Neuronal stem cell (in vitro differentiated cells): ENCODE data around the gene MGAT5B.

Source experiments
- DNase-seq: peaks from one replicate; pipeline ENCODE4 v3.0.0-alpha.2; 2013; ENCODE audit warnings: low spot score
- H2AFZ ChIP-seq: one replicate; pipeline ENCODE4 v1.6.1; 2013; ENCODE audit warnings: mild to moderate bottlenecking, low read length, inconsistent platforms
- H2AK5ac ChIP-seq: 2 replicates; pipeline ENCODE4 v1.6.1; 2013; ENCODE audit warnings: low read depth, mild to moderate bottlenecking, inconsistent platforms, low read length, moderate library complexity, mixed read lengths
- H2BK120ac ChIP-seq: 2 replicates; pipeline ENCODE4 v1.6.1; 2013; ENCODE audit warnings: low read depth, mild to moderate bottlenecking, inconsistent platforms, low read length, moderate library complexity, mixed read lengths
- H2BK12ac ChIP-seq: one replicate; pipeline ENCODE4 v1.6.1; 2013; ENCODE audit warnings: low read length, inconsistent platforms
- H2BK15ac ChIP-seq: 2 replicates; pipeline ENCODE4 v1.6.1; 2013; ENCODE audit warnings: mild to moderate bottlenecking, low read length, inconsistent platforms, mixed read lengths
- H2BK5ac ChIP-seq: one replicate; pipeline ENCODE4 v1.6.1; 2013; ENCODE audit warnings: inconsistent platforms, mild to moderate bottlenecking, low read length, moderate library complexity
- H3K14ac ChIP-seq: one replicate; pipeline ENCODE4 v1.6.1; 2013; ENCODE audit warnings: low read length, inconsistent platforms
- H3K18ac ChIP-seq: 2 replicates; pipeline ENCODE4 v1.6.1; 2013; ENCODE audit warnings: low read length, inconsistent platforms
- H3K23ac ChIP-seq: 2 replicates; pipeline ENCODE4 v1.6.1; 2013; ENCODE audit warnings: low read depth, mild to moderate bottlenecking, mixed read lengths, low read length, inconsistent platforms; ENCODE audit not compliant: poor library complexity
- H3K27ac ChIP-seq: replicated peaks from 3 replicates; pipeline ENCODE4 v1.5.1; 2013; ENCODE audit warnings: low read length, inconsistent platforms
- H3K27me3 ChIP-seq, 3 experiments: 2 replicates each; pipeline ENCODE4 v1.6.1; 2013; ENCODE audit warnings: low read length in 3 of 3, mild to moderate bottlenecking in 2 of 3, inconsistent platforms in 1 of 3, low read depth in 1 of 3, mixed read lengths in 1 of 3, moderate library complexity in 1 of 3; ENCODE audit not compliant: control insufficient read depth in 3 of 3, insufficient read depth in 3 of 3
- H3K36me3 ChIP-seq, 2 donors: replicated peaks in 1 of 2; 2 replicates each; pipeline ENCODE4 v1.6.1; 2013; ENCODE audit warnings: low read length in 2 of 2; ENCODE audit not compliant: control insufficient read depth in 2 of 2, insufficient read depth in 2 of 2
- H3K4ac ChIP-seq: 2 replicates; pipeline ENCODE4 v1.6.1; 2013; ENCODE audit warnings: inconsistent platforms, mild to moderate bottlenecking, low read length, moderate library complexity
- H3K4me1 ChIP-seq, 2 donors: 1 replicate in 1 of 2; 2 replicates in 1 of 2; pipeline ENCODE4 v1.6.1; 2013; ENCODE audit warnings: low read length in 2 of 2, low read depth in 1 of 2; ENCODE audit not compliant: control insufficient read depth in 2 of 2, insufficient read depth in 1 of 2
- H3K4me2 ChIP-seq: one replicate; pipeline ENCODE4 v1.6.1; 2013; ENCODE audit warnings: mild to moderate bottlenecking, low read length, inconsistent platforms; ENCODE audit not compliant: insufficient read depth, poor library complexity, severe bottlenecking
- H3K4me3 ChIP-seq, 2 donors: 2 replicates each; pipeline ENCODE4 v1.5.1; 2013; ENCODE audit warnings: low read length in 2 of 2, mild to moderate bottlenecking in 2 of 2, inconsistent platforms in 1 of 2, moderate library complexity in 1 of 2
- H3K79me1 ChIP-seq: one replicate; pipeline ENCODE4 v1.6.1; 2013; ENCODE audit warnings: low read depth, mild to moderate bottlenecking, inconsistent platforms, low read length, moderate library complexity
- H3K9ac ChIP-seq: one replicate; pipeline ENCODE4 v1.6.1; 2013; ENCODE audit warnings: mild to moderate bottlenecking, low read depth, low read length, inconsistent platforms; ENCODE audit not compliant: poor library complexity
- H3K9me3 ChIP-seq, 2 donors: replicated peaks in 1 of 2; 2 replicates each; pipeline versions ENCODE3 to v1.6.1; 2013; ENCODE audit warnings: low read length in 2 of 2, mild to moderate bottlenecking in 2 of 2, inconsistent platforms in 1 of 2, low read depth in 1 of 2, mixed read lengths in 1 of 2, moderate library complexity in 1 of 2; ENCODE audit not compliant: control insufficient read depth in 2 of 2, insufficient read depth in 1 of 2
- H4K8ac ChIP-seq: one replicate; pipeline ENCODE4 v1.6.1; 2013; ENCODE audit warnings: low read depth, mild to moderate bottlenecking, inconsistent platforms, low read length, moderate library complexity
- H4K91ac ChIP-seq: one replicate; pipeline ENCODE4 v1.6.1; 2013; ENCODE audit warnings: low read length, low read depth, mild to moderate bottlenecking, inconsistent platforms; ENCODE audit not compliant: poor library complexity
- WGBS, 2 donors: extraction: QIAGEN DNeasy Blood & Tissue Kit; methylation state at CpG; one replicate each; pipeline ENCODE4 v1.1.7; 2013; ENCODE audit warnings: missing lambda C conversion rate in 2 of 2, mixed read lengths in 1 of 2; ENCODE audit not compliant: insufficient read length in 2 of 2, insufficient replicate concordance in 1 of 2; ENCODE audit errors: extremely low coverage in 2 of 2; 5-methylcytosine and 5-hydroxymethylcytosine counted together

Gene MGAT5B

DNA sequence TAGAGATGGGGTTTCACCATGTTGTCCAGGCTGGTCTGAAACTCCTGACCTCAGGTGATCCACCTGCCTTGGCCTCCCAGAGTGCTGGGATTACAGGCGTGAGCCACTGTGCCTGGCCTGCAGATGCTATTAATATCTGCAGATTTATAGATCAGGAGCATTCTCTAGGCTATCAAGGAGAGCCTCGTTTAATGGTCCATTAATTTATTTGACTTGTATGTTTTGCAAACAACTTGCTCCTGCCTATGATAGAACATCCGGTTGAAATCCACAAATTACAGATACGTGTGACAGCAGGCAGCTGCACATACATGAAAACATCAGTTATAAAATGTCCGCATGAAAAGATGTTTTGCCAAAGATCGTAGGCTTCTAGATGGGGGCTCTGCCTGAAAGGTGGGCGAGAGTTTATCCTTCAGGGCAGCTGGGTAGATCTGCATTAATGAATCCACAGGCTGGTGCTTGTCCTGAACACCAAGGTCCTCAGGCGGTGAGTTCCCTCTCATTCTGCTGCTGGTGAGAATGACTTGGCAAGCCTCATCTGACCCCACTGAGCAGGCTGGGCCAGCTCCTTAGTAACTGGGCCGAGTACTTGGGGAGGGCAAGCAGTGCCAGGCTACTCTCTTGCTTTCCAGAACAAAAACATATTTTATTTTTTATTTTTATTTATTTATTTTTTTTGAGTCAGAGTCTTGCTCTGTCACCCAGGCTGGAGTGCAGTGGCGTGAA lies 37.1 kb upstream of the MGAT5B start:
- no peak for DNase-seq
- H3K4me1 ChIP-seq, result peaks cover 2 to 5% of the 10 kb centered on the region in 2 donors
- H3K4ac ChIP-seq, result no peak overlapping the region
- no CpG with 5 or more reads among the region's 10 CpGs for WGBS, 2 donors
- H2BK5ac ChIP-seq, result no peak overlapping the region
- H3K14ac ChIP-seq, result no peak overlapping the region
- no peak overlapping the region for H3K27ac ChIP-seq
- no peak overlapping the region for H2AFZ ChIP-seq
- H4K8ac ChIP-seq, result no peak overlapping the region
- no peaks in the 10 kb centered on the region for H3K36me3 ChIP-seq
- H4K91ac ChIP-seq, result no peak overlapping the region
- no peak overlapping the region for H2BK15ac ChIP-seq
- H2BK120ac ChIP-seq, result no peak overlapping the region
- H2BK12ac ChIP-seq, result no peak overlapping the region
- peaks cover 0 to 6% (median 0%) of the 10 kb centered on the region in 3 experiments for H3K27me3 ChIP-seq
- H3K23ac ChIP-seq, result no peak overlapping the region
- no peaks in the 10 kb centered on the region for H3K79me1 ChIP-seq
- H3K4me2 ChIP-seq, result no peak overlapping the region
- peak overlapping the region; percentile 64 for H3K18ac ChIP-seq
- no peak overlapping the region for H3K4me3 ChIP-seq
- H2AK5ac ChIP-seq, result no peak overlapping the region
- no peaks in the 10 kb centered on the region for H3K9me3 ChIP-seq
- no peak overlapping the region for H3K9ac ChIP-seq

DNA sequence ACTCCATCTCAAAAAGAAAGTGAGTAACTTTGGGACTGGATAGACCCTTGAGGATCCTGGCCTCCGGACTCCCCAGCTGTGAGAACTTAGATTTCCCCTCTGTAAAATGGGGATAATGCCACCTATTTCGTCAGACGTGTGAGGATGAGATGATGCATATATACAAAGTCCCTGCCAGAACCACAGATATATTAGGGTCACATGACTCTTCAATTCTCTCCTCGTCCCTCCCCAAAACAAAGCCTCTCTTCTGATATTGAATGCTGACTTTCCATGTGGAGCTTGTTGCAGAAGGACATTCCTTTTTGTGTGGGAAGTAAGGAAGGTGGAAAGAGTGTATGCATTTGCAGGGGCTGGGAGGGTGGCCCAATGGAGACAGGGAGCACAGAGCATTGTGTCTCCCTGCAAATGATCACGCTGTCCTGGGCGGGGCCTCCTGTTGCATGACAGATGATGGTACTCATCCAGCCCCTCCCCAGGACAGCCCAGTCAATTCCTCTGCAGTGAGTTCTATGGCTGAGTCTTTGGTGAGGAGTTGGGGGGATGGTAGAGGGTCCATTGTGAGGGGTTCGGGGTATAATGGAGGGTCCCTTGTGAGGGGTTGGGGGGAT lies 35.1 kb upstream of the MGAT5B start:
- Histone ChIP-seq H4K91ac (no peak overlapping the region), H3K9ac (no peak overlapping the region), H2BK15ac (no peak overlapping the region), H3K18ac (no peak overlapping the region), H3K14ac (no peak overlapping the region), H3K23ac (no peak overlapping the region), H3K27me3 (peaks cover 0 to 6% (median 0%) of the 10 kb centered on the region in 3 experiments), H3K9me3 (no peaks in the 10 kb centered on the region), H3K27ac (no peak overlapping the region), H4K8ac (no peak overlapping the region), H2BK120ac (no peak overlapping the region), H2AK5ac (no peak overlapping the region), H2BK12ac (no peak overlapping the region), H3K36me3 (no peaks in the 10 kb centered on the region), H3K4me2 (no peak overlapping the region), H2AFZ (no peak overlapping the region), H2BK5ac (no peak overlapping the region), H3K4me1 (peaks cover 2 to 3% of the 10 kb centered on the region in 2 donors), H3K4me3 (no peak overlapping the region), H3K4ac (no peak overlapping the region), H3K79me1 (no peaks in the 10 kb centered on the region)
- no CpG with 5 or more reads among the region's 7 CpGs for WGBS, 2 donors
- no peak for DNase-seq

DNA sequence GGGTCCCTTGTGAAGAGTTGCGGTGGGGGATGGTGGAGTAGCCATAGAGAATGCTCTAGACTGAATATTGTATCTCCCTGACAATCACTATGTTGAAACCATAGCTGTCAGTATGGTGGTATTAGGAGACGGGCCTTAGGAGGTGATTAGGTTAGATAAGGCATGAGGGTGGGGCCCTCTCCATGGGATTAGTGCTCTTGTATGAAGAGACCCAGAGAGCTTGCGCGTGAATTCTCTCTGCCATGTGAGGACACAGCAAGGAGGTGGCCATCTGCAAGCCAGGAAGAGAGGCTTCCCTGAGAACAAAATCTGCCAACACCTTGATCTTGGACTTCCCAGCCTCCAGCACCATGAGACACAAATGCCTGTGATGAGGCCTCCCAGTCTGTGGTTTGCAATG lies 34.5 kb upstream of the MGAT5B start:
- peaks cover 0 to 6% (median 0%) of the 10 kb centered on the region in 3 experiments for H3K27me3 ChIP-seq
- no peak overlapping the region for H2BK12ac ChIP-seq
- H3K9me3 ChIP-seq, result no peaks in the 10 kb centered on the region
- peaks cover 2 to 3% of the 10 kb centered on the region in 2 donors for H3K4me1 ChIP-seq
- H3K4me3 ChIP-seq, result no peak overlapping the region
- no peak overlapping the region for H2AFZ ChIP-seq
- no peak overlapping the region for H3K4me2 ChIP-seq
- no peak overlapping the region for H3K4ac ChIP-seq
- H3K14ac ChIP-seq, result no peak overlapping the region
- no peak overlapping the region for H3K18ac ChIP-seq
- no peak overlapping the region for H3K27ac ChIP-seq
- H2BK15ac ChIP-seq, result no peak overlapping the region
- H4K91ac ChIP-seq, result no peak overlapping the region
- no peaks in the 10 kb centered on the region for H3K79me1 ChIP-seq
- WGBS, 2 donors, result no CpG with 5 or more reads among the region's 4 CpGs
- DNase-seq, result no peak
- no peak overlapping the region for H2BK5ac ChIP-seq
- H3K9ac ChIP-seq, result no peak overlapping the region
- H2AK5ac ChIP-seq, result no peak overlapping the region
- H3K36me3 ChIP-seq, result no peaks in the 10 kb centered on the region
- no peak overlapping the region for H3K23ac ChIP-seq
- H2BK120ac ChIP-seq, result no peak overlapping the region
- no peak overlapping the region for H4K8ac ChIP-seq

DNA sequence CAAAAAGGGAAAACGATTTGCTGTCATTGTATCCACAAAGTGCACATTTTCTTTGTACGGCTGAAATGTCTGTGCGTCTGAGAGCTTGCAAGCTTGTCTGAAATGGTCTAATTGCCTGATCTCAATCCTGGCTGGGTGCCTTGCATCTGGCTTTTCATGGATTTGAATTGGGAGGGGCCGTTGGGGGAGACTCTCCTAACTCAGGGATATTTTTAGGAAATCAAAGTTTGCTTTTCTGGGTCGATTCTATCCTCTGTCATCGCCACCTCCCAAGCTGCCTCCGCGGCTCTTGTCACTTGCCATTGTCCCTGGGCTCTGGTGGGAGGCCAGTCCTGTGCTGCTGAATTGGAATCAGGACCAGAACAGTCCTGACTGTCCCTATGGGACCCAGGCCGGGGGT lies 33.3 kb upstream of the MGAT5B start:
- Histone ChIP-seq H2BK12ac (no peak overlapping the region), H2BK5ac (no peak overlapping the region), H3K14ac (no peak overlapping the region), H3K4me2 (no peak overlapping the region), H3K4me3 (no peak overlapping the region), H3K9me3 (no peaks in the 10 kb centered on the region), H3K4ac (no peak overlapping the region), H2AK5ac (no peak overlapping the region), H3K36me3 (no peaks in the 10 kb centered on the region), H3K79me1 (no peaks in the 10 kb centered on the region), H3K23ac (no peak overlapping the region), H3K27me3 (peaks cover 0 to 7% (median 0%) of the 10 kb centered on the region in 3 experiments), H2BK120ac (no peak overlapping the region), H4K91ac (no peak overlapping the region), H3K18ac (no peak overlapping the region), H2BK15ac (no peak overlapping the region), H3K9ac (no peak overlapping the region), H3K27ac (no peak overlapping the region), H2AFZ (peak overlapping the region; percentile 49), H3K4me1 (peaks cover 3 to 4% of the 10 kb centered on the region in 2 donors), H4K8ac (no peak overlapping the region)
- DNase-seq, result no peak
- WGBS, 2 donors, result no CpG with 5 or more reads among the region's 9 CpGs
